RCC 7860 (cell line): ENCODE results near the gene PIGC.

Experiments used
- DNase-seq: peaks from one replicate; pipeline ENCODE4 v3.0.0-alpha.2; 2015; ENCODE audit warnings: low spot score
- FAIRE-seq: peaks from 2 replicates; lab custom pipeline; 2012; peaks lifted over from hg19 to GRCh38; lab: Jason Lieb, UNC

The PIGC gene

GRCh38 chr1:172431721-172432192, 12.1 kb downstream of the PIGC start:
- FAIRE-seq (no peak), DNase-seq (no peak)

DNA sequence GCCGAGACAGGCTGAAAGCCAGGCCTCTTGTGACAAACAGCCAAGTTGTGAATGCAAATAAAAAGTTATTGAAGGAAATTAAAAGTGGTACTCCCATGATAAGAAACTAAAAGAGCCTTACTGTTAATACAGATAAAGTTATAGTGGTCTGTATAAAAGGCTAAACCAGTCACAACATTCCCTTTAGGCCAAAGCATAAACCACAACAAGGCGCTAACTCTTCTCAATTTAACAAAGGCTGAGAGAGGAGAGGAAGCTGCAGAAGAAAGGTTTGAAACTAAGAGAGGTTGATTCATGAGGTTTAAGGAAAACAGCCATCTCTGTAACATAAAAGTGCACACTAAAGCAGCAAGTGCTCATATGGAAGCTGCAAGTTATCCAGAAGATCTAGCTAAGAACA, 12.7 kb downstream of the PIGC start:
- DNase-seq = no peak
- no peak for FAIRE-seq

- DNase-seq (no peak), FAIRE-seq (no peak)
Observed at GRCh38 chr1:172430128-172430454, 13.8 kb downstream of the PIGC start.

DNA sequence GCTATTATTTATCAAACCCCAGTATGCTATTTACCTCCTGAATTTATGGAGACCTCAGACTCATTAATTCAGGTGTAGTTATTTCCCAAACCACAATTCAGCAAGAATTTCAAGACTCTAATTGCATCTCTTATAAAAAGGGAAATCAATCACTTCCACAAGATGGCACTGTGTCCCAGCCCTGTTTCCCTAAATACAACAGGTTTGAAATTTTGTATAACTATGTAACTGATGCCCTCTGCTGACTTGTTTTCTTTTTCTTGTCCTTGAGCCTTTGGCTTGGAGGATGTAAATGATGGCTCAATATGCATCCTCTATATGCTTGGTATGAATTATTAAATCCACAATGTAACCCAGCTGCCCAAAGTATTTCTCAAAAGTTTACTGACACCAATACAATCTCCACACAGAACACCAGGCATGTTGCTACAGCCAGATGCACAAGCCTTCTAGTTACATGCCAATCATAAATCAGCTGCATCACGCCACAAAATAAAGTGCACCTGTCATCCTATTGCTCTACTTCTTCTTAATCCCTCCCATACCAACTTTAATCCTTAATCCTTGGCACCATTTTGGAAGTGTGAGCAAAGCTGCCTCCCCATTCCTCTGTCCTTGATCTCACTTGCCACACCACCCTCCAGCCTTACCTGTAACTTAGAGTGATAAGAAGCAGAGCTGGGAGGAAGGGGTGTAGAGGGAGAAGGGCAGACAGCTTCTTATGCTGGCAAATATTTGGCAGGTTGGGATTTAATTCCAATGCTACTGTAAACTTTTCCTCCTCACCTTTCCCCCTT, 14.3 kb downstream of the PIGC start:
- FAIRE-seq (peak; percentile 79), DNase-seq (peak; percentile 68)

DNA sequence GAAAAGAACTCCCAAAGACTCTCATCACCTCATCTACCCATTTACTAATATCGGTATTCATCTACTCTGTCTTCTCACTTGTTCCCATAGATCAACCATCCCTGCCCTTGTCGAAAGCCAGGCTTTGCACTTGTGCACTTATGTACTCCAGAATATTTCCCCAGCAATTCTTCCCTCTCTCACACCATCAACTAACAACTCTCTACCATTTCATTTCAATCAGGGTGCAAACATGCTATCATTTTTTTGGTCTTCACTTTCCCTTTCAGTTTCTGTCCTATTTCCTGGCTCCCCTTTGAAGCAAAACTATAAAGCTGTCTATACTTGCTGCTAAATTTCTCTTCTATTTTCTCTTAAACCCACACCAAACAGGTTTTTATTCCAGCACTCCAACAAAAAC, 16.7 kb downstream of the PIGC start:
- no peak for DNase-seq
- no peak for FAIRE-seq

GRCh38 chr1:172425339-172425738, 18.5 kb downstream of the PIGC start:
- FAIRE-seq (no peak), DNase-seq (no peak)

DNA sequence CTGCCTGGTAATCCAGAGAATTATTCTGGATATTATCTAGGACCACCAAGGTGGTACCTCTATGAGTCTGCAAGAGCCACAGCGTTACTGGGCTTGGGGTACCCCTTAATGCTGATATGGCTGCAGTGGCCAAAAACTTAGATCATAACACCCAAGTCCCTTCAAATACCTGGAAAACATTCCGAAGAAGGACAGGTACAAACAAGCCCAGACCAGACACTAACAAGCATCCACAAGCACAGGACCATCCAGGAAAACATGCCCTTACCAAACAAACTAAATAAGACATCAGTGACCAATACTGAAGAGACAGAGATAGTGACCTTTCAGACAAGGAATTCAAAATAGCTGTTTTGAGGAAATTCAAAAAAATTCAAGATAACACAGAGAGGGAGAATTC, 20.5 kb downstream of the PIGC start:
- FAIRE-seq (no peak), DNase-seq (no peak)

GRCh38 chr1:172421974-172422604, 21.8 kb downstream of the PIGC start:
- no peak for FAIRE-seq
- no peak for DNase-seq

- DNase-seq (no peak), FAIRE-seq (no peak)
Observed at GRCh38 chr1:172420385-172420784, 23.5 kb downstream of the PIGC start, which contains the start of gene C1orf105. TSS of gene C1orf105 (plus strand) at chr1:172420685. CDS start at chr1:172420886, 201 bp downstream.

GRCh38 chr1:172417557-172417956, 26.3 kb downstream of the PIGC start:
- DNase-seq (peak; percentile 68), FAIRE-seq (peak; percentile 58)

- no peak for DNase-seq
- FAIRE-seq = no peak
Observed at GRCh38 chr1:172416496-172417035, 27.3 kb downstream of the PIGC start.

DNA sequence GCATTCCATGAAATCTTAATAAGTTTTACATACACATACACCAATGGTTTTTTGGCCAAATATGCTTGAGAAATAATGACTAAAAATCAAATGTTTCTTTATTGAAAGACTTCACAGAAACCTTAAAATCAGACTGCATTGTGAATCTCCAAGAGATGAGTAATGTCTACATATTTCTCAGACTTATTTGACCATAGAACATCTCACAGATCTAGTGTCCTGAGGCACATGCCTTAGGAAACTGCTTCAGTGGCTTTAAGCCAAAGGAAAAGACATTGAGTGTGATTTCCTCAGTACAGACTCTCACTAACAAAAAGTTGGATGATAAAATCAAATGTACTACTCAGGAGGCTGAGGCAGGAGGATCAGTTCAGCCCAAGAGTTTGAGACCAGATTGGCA, 29.5 kb downstream of the PIGC start:
- DNase-seq (peak; percentile 33), FAIRE-seq (no peak)

GRCh38 chr1:172411791-172412338, 32.0 kb downstream of the PIGC start:
- DNase-seq = no peak
- no peak for FAIRE-seq

DNA sequence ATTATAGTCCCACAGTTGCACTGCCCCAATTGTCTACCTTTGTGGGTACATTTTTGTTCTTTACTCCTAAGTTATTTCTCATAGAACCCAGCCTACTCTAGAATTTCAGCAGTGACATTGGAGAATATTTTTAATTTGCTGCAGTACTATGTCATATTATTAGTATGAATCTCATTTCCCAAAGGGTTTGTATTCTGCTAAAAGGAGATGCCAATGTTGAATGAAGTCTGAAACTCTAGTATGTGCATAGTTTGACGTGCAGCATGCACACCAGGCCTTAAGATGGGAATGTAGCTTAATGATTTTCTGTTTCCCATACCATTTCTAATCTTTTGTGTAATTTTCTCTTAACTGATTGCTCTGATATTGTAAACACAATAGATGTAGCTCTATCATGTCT, 33.8 kb downstream of the PIGC start:
- FAIRE-seq (no peak), DNase-seq (no peak)

DNA sequence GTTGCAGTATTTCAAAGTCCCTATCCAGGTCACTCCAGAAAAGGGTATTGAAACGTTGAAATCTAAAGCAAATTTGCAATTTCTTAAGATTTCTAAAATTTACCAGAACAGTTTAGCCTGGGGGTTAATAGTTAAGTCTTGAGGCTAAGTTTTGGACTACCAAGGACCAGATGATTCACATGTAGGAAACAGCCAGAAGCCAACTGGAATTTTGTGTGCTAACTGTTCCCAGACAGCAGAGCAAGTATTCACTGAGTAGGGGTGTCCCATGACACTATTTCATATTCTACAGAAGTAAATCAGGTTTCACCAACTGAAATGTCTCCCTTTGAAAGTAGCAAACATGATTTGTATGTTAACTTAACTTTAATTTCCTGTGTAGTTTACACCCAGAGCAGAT, 34.9 kb downstream of the PIGC start:
- FAIRE-seq = no peak
- no peak for DNase-seq

GRCh38 chr1:172406968-172407367, 36.9 kb downstream of the PIGC start:
- DNase-seq (no peak), FAIRE-seq (no peak)

GRCh38 chr1:172405912-172406311, 38.0 kb downstream of the PIGC start:
- FAIRE-seq (no peak), DNase-seq (no peak)

DNA sequence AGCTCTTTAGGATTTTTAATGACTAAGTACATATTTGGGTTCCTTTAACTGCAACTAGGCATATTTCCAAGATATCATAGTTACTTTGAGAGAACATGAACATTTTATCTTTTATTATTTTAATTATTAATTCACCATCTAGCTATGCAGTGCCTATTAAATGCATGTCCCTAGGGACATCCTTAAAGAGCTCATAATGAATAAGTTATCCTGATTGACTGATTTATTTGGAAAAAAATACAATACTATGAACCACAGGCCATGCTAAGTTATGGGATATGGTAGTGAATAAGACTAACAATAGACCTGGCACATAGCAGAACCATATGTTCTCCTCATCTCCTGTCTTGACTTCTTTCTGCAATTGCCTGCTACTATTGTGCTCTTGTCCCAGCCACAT, 39.7 kb downstream of the PIGC start:
- FAIRE-seq = no peak
- no peak for DNase-seq

GRCh38 chr1:172402878-172403569, 40.8 kb downstream of the PIGC start:
- DNase-seq (no peak), FAIRE-seq (no peak)

- no peak for FAIRE-seq
- DNase-seq = no peak
Observed at GRCh38 chr1:172401892-172402291, 42.0 kb downstream of the PIGC start.

GRCh38 chr1:172401477-172401876, 42.4 kb downstream of the PIGC start:
- FAIRE-seq (no peak), DNase-seq (no peak)
